Measurements from ENCODE around the gene L1CAM. TPM values are rescaled to one million over a fixed set of nuclear protein-coding genes. Genes with fewer than 3 reads are reported as not detected.

L1CAM gene
- total and polyA plus RNA-seq, 9 of the 15 experiments (the other 6 are each of a cell fraction or from before 2014, with no cell fraction given): 0.09 to 0.86 (median 0.26) TPM; not detected in 3

- TF ChIP-seq HOMEZ (CRISPR knock-in tag; IDR thresholded peaks at IDR 0.05) (no peak), ZNF253 (CRISPR knock-in tag; conservative IDR thresholded peaks at IDR 0.05) (no peak), NFE2L1 (tag; IDR thresholded peaks at IDR 0.05; ENCODE audit: borderline replicate concordance, low read depth) (no peak), ZNF24 (IDR thresholded peaks at IDR 0.05) (no peak), MEIS2 (IDR thresholded peaks at IDR 0.05; ENCODE audit: partially characterized antibody) (no peak), CLOCK (CRISPR knock-in tag; IDR thresholded peaks at IDR 0.05; ENCODE audit: borderline replicate concordance) (no peak), MITF (IDR thresholded peaks at IDR 0.05) (no peak), GTF2A2 (tag; IDR thresholded peaks at IDR 0.05) (no peak), GATAD2A (IDR thresholded peaks at IDR 0.05) (no peak)
- TF ChIP-seq, protein P1, sequence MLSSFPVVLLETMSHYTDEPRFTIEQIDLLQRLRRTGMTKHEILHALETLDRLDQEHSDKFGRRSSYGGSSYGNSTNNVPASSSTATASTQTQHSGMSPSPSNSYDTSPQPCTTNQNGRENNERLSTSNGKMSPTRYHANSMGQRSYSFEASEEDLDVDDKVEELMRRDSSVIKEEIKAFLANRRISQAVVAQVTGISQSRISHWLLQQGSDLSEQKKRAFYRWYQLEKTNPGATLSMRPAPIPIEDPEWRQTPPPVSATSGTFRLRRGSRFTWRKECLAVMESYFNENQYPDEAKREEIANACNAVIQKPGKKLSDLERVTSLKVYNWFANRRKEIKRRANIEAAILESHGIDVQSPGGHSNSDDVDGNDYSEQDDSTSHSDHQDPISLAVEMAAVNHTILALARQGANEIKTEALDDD (IDR thresholded peaks at IDR 0.05): no peak
- TF ChIP-seq, protein P2, sequence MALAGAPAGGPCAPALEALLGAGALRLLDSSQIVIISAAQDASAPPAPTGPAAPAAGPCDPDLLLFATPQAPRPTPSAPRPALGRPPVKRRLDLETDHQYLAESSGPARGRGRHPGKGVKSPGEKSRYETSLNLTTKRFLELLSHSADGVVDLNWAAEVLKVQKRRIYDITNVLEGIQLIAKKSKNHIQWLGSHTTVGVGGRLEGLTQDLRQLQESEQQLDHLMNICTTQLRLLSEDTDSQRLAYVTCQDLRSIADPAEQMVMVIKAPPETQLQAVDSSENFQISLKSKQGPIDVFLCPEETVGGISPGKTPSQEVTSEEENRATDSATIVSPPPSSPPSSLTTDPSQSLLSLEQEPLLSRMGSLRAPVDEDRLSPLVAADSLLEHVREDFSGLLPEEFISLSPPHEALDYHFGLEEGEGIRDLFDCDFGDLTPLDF (CRISPR knock-in tag; IDR thresholded peaks at IDR 0.05): 0 out of 2 replicates have a peak, but pooled peaks have one; percentile 26
- TF ChIP-seq, protein P3, sequence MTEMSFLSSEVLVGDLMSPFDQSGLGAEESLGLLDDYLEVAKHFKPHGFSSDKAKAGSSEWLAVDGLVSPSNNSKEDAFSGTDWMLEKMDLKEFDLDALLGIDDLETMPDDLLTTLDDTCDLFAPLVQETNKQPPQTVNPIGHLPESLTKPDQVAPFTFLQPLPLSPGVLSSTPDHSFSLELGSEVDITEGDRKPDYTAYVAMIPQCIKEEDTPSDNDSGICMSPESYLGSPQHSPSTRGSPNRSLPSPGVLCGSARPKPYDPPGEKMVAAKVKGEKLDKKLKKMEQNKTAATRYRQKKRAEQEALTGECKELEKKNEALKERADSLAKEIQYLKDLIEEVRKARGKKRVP (CRISPR knock-in tag; IDR thresholded peaks at IDR 0.05): no peak
- TF ChIP-seq, protein P4, sequence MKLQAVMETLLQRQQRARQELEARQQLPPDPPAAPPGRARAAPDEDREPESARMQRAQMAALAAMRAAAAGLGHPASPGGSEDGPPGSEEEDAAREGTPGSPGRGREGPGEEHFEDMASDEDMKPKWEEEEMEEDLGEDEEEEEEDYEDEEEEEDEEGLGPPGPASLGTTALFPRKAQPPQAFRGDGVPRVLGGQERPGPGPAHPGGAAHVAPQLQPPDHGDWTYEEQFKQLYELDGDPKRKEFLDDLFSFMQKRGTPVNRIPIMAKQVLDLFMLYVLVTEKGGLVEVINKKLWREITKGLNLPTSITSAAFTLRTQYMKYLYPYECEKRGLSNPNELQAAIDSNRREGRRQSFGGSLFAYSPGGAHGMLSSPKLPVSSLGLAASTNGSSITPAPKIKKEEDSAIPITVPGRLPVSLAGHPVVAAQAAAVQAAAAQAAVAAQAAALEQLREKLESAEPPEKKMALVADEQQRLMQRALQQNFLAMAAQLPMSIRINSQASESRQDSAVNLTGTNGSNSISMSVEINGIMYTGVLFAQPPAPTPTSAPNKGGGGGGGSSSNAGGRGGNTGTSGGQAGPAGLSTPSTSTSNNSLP (IDR thresholded peaks at IDR 0.05; ENCODE audit: borderline replicate concordance, low read depth, low read length): no peak
Observed at GRCh38 chrX:153925739-153926551, 40.0 kb upstream of the L1CAM start, which contains the start of gene ARHGAP4 (continued).

All from K562 (cell line).